ENCODE results near the gene NFIX. TPM values are rescaled to one million over a fixed set of nuclear protein-coding genes. Genes with fewer than 3 reads are reported as not detected.

Gene NFIX
- polyA plus RNA-seq, 1 donor = 112 TPM

- no peak for DNase-seq
Observed at GRCh38 chr19:13010038-13010991, 15.0 kb downstream of the NFIX start.

GRCh38 chr19:13010992-13011652 is 15.8 kb downstream of the NFIX start:
- DNase-seq = peak; percentile 68

GRCh38 chr19:13011653-13012389 is 16.5 kb downstream of the NFIX start:
- no peak for DNase-seq

GRCh38 chr19:13012390-13012689 is 17.1 kb downstream of the NFIX start:
- DNase-seq = no peak

- DNase-seq = no peak
Observed at GRCh38 chr19:13012690-13013608, 17.7 kb downstream of the NFIX start.

GRCh38 chr19:13013649-13014048 is 18.4 kb downstream of the NFIX start:
- no peak for DNase-seq

GRCh38 chr19:13014101-13014920 is 19.0 kb downstream of the NFIX start:
- no peak for DNase-seq

- DNase-seq = no peak
Observed at GRCh38 chr19:13014921-13015280, 19.6 kb downstream of the NFIX start.

GRCh38 chr19:13015361-13016223 is 20.3 kb downstream of the NFIX start:
- DNase-seq = no peak

- no peak for DNase-seq
Observed at GRCh38 chr19:13016245-13016627, 21.0 kb downstream of the NFIX start.

- DNase-seq = no peak
Observed at GRCh38 chr19:13016628-13017305, 21.5 kb downstream of the NFIX start.

GRCh38 chr19:13017306-13018034 is 22.2 kb downstream of the NFIX start:
- no peak for DNase-seq

- DNase-seq = peak; percentile 76
Observed at GRCh38 chr19:13018035-13018914, 23.0 kb downstream of the NFIX start.

GRCh38 chr19:13019332-13019731 is 24.1 kb downstream of the NFIX start:
- no peak for DNase-seq

GRCh38 chr19:13020002-13020414 is 24.7 kb downstream of the NFIX start:
- DNase-seq = no peak

- no peak for DNase-seq
Observed at GRCh38 chr19:13022111-13022858, 27.0 kb downstream of the NFIX start.
